Activated naive CD4-positive, alpha-beta T cell (primary cell): ENCODE data around the gene LMF1.

Experiments used
- DNase-seq, 4 experiments: peaks; one replicate each; lab custom pipeline; 2025; lab: John Stamatoyannopoulos, UW

LMF1 gene

GRCh38 chr16:929227-930073 lies 41.3 kb downstream of the LMF1 start:
- DNase-seq: no peak

GRCh38 chr16:928526-928925 lies 42.3 kb downstream of the LMF1 start:
- no peak for DNase-seq

GRCh38 chr16:927931-928330 lies 42.9 kb downstream of the LMF1 start:
- no peak for DNase-seq

GRCh38 chr16:927406-927805 lies 43.4 kb downstream of the LMF1 start:
- no peak for DNase-seq

GRCh38 chr16:926715-927114 lies 44.1 kb downstream of the LMF1 start:
- DNase-seq: no peak

GRCh38 chr16:924806-925205 lies 46.0 kb downstream of the LMF1 start:
- no peak for DNase-seq

- no peak for DNase-seq
These were observed 46.7 kb downstream of the LMF1 start for GRCh38 chr16:924063-924462.

- no peak for DNase-seq
These were observed 47.6 kb downstream of the LMF1 start for GRCh38 chr16:923184-923583.

- DNase-seq: no peak
These were observed 48.7 kb downstream of the LMF1 start for GRCh38 chr16:922051-922450.

- DNase-seq: no peak
These were observed 49.4 kb downstream of the LMF1 start for GRCh38 chr16:921321-921905.

GRCh38 chr16:920717-921116 lies 50.1 kb downstream of the LMF1 start:
- DNase-seq: no peak

GRCh38 chr16:920051-920681 lies 50.6 kb downstream of the LMF1 start:
- no peak for DNase-seq

GRCh38 chr16:919658-920050 lies 51.1 kb downstream of the LMF1 start:
- DNase-seq: no peak

- DNase-seq: no peak
These were observed 51.8 kb downstream of the LMF1 start for GRCh38 chr16:918741-919657.

GRCh38 chr16:918068-918467 lies 52.7 kb downstream of the LMF1 start:
- DNase-seq: no peak

- DNase-seq: no peak
These were observed 53.2 kb downstream of the LMF1 start for GRCh38 chr16:917591-918061.

- no peak for DNase-seq
These were observed 54.6 kb downstream of the LMF1 start for GRCh38 chr16:916035-916799.

- DNase-seq: no peak
These were observed 55.2 kb downstream of the LMF1 start for GRCh38 chr16:915546-915945.

GRCh38 chr16:914440-914839 lies 56.3 kb downstream of the LMF1 start:
- DNase-seq: no peak

- no peak for DNase-seq
These were observed 56.9 kb downstream of the LMF1 start for GRCh38 chr16:913817-914439.
